Activated CD4-positive, CD25-positive, alpha-beta regulatory T cell treated with anti-CD3 and anti-CD28 coated beads, Interleukin-2, amount 50 U/mL, for 24 hours (primary cell): Measurements from ENCODE around the gene GPT2.

Source experiments
- ATAC-seq, 2 donors: fragments of 150-1000 bp; cut with Tn5 transposase; one replicate each; pipeline ENCODE4 v1.10.0; 2021; ENCODE audit warnings: mild to moderate bottlenecking in 1 of 2, moderate library complexity in 1 of 2

The GPT2 gene

GRCh38 chr16:46899443-46900143 is 15.4 kb downstream of the GPT2 start:
- ATAC-seq: no peak

DNA sequence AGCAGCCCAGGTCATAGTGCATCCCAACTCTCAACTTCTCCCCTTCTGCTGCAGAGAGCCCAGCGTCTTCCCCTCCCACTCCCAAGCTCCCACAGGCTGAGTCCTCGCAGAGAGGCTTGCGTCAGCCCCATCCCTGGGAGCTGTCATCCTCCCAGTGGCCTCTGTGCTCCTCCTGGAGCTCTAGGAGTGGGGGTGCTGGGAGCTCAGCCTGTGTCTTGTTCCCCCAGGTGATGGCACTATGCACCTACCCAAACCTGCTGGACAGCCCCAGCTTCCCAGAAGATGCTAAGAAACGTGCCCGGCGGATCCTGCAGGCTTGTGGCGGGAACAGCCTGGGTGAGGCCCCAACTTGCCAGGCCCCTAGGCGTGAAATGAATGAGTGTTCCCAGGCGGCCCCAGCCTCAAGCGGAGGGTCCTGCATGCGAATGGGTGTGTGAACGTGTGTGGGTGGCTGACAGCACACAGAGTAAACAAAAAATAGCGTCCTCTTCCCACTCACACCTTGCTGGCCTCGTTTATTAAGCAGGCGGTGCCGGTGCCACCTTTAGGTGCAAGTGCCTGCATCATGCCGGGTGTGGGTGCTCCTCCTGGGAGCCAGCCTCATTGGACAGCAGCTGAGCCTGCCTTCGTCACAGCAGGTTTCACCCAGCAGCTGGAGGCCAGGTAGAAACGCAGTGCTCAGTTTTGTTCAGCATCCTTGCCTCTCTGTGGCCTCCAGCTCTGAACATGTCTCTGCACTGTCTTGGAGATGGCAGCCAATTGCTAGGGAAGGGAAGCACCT is 16.5 kb downstream of the GPT2 start:
- ATAC-seq: no peak

DNA sequence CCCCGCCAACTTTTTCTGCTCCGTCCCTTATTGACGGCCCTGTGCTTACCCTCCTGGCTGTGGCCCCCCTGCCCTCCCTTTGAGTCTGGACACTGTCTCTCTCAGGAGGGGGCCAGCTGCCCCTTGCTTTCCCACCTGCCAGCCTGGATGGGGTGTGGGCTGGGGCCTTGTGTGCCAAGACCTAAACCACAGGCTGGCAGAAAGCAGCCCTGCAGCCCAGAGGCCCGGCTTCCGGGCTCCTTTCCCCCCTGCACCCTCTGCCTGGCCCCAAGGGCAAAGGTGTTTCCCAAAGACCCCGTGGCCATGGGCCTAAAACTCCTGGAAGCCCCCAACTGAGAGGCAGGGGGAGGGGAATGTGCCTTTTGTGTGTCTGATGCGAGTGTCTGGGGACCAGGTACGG is 17.5 kb downstream of the GPT2 start:
- no peak for ATAC-seq

DNA sequence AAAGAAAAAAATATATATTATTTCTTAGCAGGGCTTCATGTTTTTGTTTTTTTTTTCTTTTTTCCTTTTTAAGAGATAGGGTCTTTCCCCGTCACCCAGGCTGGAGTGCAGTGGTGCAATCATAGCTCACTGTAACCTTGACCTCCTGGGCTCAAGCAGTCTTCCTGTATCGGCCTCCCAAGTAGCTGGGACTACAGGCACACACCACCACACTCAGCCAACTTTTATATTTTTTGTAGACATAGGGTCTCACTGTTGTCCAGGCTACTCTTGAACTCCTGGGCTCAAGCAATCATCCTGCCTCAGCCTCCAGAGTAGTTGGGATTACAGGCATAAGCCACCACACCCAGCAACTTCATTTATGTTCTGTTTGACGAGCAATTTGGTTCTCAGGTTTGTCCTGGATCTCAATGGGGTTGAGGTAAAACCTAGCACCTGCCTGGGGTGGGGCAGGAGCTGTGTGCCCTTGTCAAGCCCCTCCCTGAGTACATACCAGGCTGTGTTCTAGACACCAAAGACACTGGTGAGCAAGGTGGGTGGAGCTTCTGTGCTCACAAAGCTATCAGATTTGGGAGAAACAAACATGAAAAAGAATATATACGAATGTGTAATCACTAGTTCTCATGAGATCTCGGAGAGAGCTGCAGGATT is 19.2 kb downstream of the GPT2 start:
- ATAC-seq: no peak

DNA sequence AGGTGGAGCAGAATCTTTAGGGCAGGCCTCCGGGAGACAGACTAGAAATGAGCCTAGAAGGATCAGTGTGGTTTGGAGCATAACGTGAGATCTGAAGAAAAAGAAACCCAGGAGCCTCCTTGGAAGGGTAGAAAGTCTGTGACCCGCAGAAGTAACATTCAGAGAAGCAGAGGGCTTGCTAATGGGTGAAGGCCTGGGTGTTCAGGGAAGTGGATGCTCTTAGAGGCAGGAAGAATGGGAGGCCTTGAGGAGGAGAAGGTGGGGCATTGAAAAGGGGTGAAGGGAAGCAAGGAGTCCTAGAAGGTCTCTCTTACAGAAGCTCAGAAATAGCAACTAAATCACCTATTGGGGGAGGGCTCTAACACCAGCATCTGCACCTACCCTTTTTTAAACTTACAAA is 20.3 kb downstream of the GPT2 start:
- ATAC-seq: no peak

DNA sequence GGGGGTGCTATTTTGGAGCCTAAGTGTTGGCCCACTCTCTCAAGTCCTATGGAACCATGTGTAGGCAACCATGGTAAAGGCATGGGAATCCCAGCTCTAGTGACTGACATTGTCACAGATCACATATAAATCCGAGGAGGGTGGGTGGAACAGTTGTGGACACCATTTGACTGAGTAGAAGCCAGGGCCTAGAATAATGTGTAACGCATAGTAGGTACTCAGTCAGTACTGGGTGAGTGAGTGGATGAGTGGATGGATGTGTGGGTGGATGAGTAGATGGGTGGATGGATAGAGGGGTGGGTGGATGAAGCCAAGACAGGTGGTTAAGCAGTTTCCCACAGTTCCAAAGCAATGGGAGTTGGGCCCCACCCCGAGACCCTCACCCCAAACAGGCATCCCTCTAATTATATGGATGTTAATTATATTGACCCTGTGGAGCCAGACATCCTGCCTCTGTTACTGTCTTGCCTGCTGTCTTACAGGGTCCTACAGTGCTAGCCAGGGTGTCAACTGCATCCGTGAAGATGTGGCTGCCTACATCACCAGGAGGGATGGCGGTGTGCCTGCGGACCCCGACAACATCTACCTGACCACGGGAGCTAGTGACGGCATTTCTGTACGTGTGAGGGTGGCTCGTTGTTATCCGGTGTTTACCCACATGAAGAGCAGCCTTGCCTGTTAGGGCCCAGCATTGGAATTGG is 22.3 kb downstream of the GPT2 start:
- no peak for ATAC-seq

- no peak for ATAC-seq
Measured at GRCh38 chr16:46907061-46907774, 23.1 kb downstream of the GPT2 start.

- peak; percentile 51 to 55 for ATAC-seq
Measured at GRCh38 chr16:46908540-46909372, 24.6 kb downstream of the GPT2 start.

DNA sequence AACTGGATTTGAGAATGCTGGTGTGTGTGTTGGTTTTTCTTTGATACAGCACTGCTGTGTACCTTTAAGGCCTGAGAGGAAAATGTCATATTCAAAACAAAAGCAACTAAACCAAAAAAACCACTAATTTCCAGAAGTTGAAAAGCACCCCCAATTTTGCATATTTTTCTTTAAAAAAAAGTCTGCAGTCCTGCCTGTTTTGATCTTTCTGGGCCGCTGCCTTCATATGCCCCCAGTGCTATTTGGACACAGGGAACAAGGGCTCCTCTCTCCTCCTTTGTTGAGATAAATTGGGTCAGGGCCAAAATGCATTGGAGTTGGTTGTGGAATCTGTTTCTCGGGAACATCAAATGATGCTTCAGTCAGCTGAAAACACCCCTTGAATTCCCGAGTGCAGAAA is 26.9 kb downstream of the GPT2 start:
- no peak for ATAC-seq

DNA sequence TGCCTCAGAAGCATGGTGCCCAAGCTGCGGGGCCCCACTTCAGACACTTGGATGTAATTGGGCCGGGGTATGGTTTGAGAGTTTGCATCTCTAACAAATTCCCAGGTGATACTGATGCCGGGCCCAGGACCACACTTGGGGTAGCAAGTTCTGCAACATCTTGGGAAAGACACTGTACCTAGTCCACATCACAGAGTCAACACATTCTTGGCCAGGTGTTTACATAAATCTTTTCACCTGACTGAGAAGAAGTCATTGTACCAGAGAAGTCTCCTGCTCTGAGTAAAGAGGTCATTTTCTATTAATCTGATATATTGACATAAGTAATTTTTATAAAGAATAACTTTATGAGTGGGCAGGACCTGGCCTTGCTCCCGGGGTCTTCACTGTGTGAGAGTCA is 27.5 kb downstream of the GPT2 start:
- no peak for ATAC-seq

DNA sequence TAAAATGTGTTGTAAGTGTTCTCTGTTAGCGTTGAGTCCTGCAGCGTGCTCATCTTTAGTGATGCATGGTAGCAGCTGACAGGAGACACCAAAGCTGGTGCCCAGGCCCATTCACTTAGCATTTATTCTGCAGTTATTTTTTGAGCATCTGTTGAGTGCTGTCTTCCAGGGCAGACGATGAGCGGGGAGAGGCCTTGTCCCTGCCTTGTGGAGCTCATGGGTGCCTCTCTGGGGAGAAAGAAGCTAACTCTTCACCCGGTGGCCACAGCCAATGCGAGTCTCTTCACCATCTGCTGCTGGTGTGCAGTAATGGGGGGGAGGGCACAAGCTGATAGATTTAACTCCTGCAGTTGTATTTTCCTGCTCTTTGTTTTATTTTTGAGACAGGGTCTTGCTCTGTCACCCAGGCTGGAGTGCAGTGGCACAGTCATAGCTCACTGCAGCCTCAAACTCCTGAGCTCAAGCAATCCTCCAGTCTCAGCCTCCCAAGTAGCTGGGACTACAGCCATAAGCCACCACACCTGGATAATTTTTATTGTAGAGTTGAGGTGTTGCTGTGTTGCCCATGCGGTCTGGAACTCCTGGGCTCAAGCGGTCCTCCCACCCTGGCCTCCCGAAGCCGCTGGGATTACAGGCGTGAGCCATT is 30.5 kb downstream of the GPT2 start:
- ATAC-seq: no peak

DNA sequence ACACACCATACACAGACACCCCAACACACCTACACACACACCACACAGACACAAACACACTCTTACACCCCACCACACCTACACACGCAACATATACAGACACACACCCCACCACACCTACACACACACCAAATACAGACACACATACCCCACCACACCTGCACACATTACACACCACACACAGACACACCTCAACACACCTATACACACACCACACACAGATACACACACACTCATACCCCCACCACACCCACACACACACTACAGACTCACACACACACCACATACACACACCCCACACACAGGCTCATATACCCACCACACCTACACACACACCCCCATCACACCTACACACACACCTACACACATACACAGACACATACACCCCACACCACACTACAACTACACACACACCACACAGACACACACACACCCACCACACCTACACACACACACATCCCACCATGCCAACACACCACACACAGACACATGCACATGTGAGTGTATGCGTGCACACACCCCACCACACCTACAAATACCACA is 31.4 kb downstream of the GPT2 start:
- ATAC-seq: no peak

DNA sequence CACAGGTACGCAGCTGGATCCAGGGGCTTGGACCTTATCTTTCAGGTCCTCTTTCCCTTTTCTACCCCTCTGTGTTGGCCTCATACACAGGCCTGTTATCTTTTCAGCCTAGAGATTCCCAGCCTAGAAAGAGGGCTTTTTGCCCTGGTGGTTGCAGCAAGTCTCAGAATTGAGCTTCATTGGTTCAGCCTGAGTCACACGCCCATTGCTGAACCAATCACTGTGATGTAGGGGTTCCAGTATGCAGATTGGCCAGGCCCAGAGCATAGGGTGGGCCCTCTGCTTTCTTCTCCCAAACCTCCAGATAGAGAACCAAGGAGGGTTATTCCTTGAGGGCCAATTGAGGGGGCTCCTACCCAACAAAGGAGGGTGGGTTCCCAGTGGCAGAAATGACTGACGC is 32.8 kb downstream of the GPT2 start:
- no peak for ATAC-seq

GRCh38 chr16:46918400-46918799 is 34.2 kb downstream of the GPT2 start:
- no peak for ATAC-seq

DNA sequence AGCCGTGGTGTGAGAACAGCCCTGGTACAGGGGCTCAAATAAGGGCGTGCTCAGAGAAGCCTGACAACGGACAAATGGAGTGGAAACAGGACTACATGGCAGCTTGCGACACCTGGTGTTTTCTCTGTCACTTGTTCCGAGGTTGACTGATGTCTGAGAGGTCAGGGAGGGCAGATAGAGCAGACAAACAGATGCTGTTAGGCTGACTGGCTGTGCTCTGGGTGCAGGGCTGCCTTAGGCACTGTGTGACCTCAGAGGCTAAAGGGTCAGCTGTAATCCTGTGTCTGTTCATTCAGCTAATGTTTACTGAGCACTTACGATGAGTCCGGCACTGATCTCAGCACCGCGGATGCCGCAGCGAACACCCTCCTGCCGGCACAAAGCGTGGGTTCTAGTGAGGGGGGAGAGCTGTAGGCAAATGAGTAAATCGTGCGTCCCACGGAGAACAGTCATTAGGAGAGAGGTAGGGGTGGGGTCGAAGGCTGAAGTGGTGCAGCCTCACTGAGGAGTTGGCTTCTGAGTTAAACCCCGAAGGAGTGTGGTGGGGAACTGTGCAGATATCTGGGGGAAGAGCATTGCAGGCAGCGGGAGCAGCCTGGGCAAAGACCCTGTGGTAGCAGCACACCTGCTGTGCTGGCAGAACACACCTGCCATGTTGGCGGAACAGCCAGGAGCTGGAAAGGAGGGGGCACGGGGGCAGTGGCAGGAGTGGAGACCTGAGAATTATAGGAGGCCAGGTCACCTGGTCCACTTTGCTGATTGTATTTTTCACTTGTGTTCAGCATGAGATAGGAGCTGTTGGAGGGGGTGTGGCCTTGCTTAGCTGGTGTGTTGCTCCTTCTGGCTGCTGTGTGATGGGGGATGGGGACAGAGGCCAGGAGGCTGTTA is 35.0 kb downstream of the GPT2 start:
- ATAC-seq: peak; percentile 30 to 57

DNA sequence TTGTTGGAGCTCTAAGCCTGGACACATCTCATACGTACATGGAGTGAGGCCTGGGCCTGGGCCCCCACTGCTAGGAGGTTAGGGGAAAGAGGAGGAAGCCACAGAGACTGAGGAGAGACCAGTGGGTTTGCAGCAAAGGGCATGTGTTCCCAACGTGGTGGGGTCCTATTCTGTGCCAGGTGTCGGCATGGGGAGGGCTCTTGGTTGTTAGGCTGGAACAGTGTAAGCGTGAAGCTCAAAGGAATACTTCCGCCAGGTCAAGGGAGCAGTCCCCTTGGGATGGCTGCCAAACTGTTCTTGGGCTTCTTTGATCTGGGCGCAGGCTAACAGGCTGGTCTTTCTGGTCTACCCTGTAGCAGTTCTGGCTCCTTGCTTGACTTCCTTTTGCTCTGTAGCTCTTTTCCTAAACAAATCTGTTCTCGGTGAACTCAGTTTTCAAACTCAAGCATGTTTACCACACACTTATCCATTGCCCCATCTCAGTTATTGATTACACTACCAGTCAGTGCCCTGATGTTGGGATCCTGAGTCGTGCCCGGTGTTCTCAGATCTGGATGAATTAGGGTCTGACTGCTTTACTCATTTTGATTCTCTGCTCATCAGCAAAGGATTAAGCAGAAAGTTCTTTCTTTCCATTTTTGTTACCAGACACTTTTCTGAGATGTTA is 36.4 kb downstream of the GPT2 start:
- ATAC-seq: no peak

DNA sequence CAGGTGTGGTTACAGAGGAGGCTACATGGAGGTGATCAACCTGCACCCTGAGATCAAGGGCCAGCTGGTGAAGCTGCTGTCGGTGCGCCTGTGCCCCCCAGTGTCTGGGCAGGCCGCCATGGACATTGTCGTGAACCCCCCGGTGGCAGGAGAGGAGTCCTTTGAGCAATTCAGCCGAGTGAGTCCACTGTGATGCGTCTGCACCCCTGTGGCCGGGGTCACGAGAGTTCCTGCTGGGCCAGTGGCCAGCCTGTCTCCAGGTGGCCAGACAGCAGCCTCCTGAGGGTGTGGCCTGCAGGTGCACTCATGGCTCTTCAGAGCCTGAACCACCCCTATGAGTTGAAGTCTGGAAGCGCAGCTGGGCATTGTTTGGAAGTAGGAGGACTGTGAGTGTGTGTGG is 38.1 kb downstream of the GPT2 start:
- ATAC-seq: no peak

DNA sequence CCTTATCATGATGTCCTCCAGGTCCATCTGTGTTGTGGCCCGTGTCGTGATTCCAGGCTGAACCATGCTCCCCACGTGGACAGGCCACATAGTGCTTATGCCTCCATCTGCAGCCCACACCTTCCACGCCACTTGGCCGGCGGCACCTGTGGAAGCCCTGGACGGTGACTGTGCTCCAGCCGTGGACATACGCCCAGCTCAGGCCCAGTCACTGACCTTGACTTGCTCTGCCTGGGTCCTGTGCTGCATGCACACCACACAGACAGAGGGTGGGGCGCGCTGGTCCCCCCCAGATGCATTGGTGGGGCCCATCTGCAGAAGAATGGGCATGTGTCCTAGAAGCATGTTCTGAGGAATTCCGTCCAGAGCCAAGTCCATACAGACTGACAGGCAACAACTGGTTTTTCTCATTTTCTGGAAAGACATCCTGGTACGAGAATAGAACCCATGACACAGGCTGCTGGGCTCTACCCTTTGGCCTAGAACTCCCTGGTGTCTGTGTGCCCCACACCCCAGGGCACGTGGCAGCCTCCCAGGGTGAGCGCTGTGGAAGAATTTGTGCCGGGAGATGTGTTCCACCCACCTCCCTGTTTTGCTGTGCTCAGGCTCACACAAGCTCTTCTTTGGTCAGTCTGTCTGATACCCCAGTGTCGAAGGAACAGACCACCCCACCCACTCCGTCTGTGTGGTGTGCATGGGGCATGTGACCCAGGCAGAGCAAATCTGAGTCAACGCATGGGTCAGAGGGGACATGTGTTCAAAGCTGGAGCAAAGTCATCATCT is 39.5 kb downstream of the GPT2 start:
- no peak for ATAC-seq
